ENCODE measurements around the gene BRCC3. TPM values are rescaled to one million over a fixed set of nuclear protein-coding genes. Genes with fewer than 3 reads are reported as not detected.

Gene BRCC3
- total and polyA plus RNA-seq, 2 experiments from 2014 or later: 13.4 to 27.2 TPM

GRCh38 chrX:155112171-155112570, 40.9 kb downstream of the BRCC3 start:
- Histone ChIP-seq H3K79me2 (no peaks in the 10 kb centered on the region), H3K9me3 (ENCODE audit: low read depth) (peaks cover 17% of the 10 kb centered on the region), H3K4me3 (no peak overlapping the region), H3K4me1 (ENCODE audit: insufficient read depth) (no peaks in the 10 kb centered on the region), H2AFZ (no peak overlapping the region), H4K20me1 (ENCODE audit: insufficient read depth, poor library complexity, severe bottlenecking) (no peaks in the 10 kb centered on the region), H3K27me3 (no peaks in the 10 kb centered on the region), H3K9me2 (replicated peaks; ENCODE audit: insufficient read depth) (no peaks in the 10 kb centered on the region), H3K27ac (no peak overlapping the region), H3K36me3 (replicated peaks; ENCODE audit: insufficient read depth, low read depth) (no peaks in the 10 kb centered on the region), H3K4me2 (no peak overlapping the region)
- DNase-seq (ENCODE audit: low spot score): no peak
- 74% methylated on average over 3 of the region's 3 CpGs for WGBS (ENCODE audit: low lambda C conversion rate, missing lambda C conversion rate)
- no peak for TF ChIP-seq EZH2 (IDR thresholded peaks at IDR 0.05; ENCODE audit: borderline replicate concordance)
- TF ChIP-seq, protein P1, sequence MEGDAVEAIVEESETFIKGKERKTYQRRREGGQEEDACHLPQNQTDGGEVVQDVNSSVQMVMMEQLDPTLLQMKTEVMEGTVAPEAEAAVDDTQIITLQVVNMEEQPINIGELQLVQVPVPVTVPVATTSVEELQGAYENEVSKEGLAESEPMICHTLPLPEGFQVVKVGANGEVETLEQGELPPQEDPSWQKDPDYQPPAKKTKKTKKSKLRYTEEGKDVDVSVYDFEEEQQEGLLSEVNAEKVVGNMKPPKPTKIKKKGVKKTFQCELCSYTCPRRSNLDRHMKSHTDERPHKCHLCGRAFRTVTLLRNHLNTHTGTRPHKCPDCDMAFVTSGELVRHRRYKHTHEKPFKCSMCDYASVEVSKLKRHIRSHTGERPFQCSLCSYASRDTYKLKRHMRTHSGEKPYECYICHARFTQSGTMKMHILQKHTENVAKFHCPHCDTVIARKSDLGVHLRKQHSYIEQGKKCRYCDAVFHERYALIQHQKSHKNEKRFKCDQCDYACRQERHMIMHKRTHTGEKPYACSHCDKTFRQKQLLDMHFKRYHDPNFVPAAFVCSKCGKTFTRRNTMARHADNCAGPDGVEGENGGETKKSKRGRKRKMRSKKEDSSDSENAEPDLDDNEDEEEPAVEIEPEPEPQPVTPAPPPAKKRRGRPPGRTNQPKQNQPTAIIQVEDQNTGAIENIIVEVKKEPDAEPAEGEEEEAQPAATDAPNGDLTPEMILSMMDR (IDR thresholded peaks at IDR 0.05; ENCODE audit: poor library complexity): no peak
- TF ChIP-seq EZH2phosphoT487 (IDR thresholded peaks at IDR 0.05; ENCODE audit: low read depth, severe bottlenecking, unreplicated experiment): no peak

GRCh38 chrX:155113097-155113496, 41.8 kb downstream of the BRCC3 start:
- Histone ChIP-seq H2AFZ (no peak overlapping the region), H3K27me3 (no peaks in the 10 kb centered on the region), H3K4me1 (ENCODE audit: insufficient read depth) (no peaks in the 10 kb centered on the region), H3K36me3 (replicated peaks; ENCODE audit: insufficient read depth, low read depth) (no peaks in the 10 kb centered on the region), H3K4me2 (no peak overlapping the region), H4K20me1 (ENCODE audit: insufficient read depth, poor library complexity, severe bottlenecking) (no peaks in the 10 kb centered on the region), H3K4me3 (no peak overlapping the region), H3K9me2 (replicated peaks; ENCODE audit: insufficient read depth) (no peaks in the 10 kb centered on the region), H3K79me2 (no peaks in the 10 kb centered on the region), H3K9me3 (ENCODE audit: low read depth) (peaks cover 17% of the 10 kb centered on the region), H3K27ac (no peak overlapping the region)
- no peak for DNase-seq (ENCODE audit: low spot score)
- TF ChIP-seq EZH2phosphoT487 (IDR thresholded peaks at IDR 0.05; ENCODE audit: low read depth, severe bottlenecking, unreplicated experiment): no peak
- TF ChIP-seq, protein P1 (IDR thresholded peaks at IDR 0.05; ENCODE audit: poor library complexity): no peak
- no peak for TF ChIP-seq EZH2 (IDR thresholded peaks at IDR 0.05; ENCODE audit: borderline replicate concordance)
- WGBS (ENCODE audit: low lambda C conversion rate, missing lambda C conversion rate): 81% methylated on average over 4 of the region's 4 CpGs

DNA sequence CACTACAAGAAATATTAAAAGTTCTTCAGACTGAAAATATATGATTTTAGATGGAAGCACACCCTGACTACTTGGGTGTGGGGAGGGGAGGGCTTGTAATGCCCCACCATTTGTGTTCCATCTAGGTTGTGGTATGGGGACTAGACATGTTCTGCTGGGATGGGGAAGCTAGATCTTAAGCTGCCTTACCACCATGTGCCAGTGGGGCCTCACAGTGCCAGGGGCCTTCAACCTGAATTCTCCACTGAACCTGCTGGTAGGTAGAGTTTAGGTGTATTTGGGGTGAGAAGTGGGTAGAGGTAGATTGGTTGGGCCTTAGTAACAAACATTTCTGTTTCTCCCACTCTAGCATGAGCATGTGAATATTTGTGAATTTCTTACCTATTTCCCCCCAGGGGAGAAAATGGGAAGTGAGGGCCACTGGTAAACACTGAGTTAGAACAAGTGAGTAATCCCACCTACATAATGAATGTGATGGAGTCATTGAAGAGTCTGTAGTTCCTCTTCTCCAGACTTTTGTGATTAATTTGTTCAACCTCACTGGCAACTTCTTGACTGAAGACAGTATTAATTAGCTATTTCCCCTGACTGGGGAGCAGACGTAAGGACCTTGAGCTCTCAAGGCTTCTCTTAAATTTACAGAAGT, 44.0 kb downstream of the BRCC3 start:
- H4K20me1 ChIP-seq (ENCODE audit: insufficient read depth, poor library complexity, severe bottlenecking): no peaks in the 10 kb centered on the region
- no peaks in the 10 kb centered on the region for H3K9me2 ChIP-seq (replicated peaks; ENCODE audit: insufficient read depth)
- H2AFZ ChIP-seq: no peak overlapping the region
- no peak for DNase-seq (ENCODE audit: low spot score)
- H3K27me3 ChIP-seq: no peaks in the 10 kb centered on the region
- H3K36me3 ChIP-seq (replicated peaks; ENCODE audit: insufficient read depth, low read depth): no peaks in the 10 kb centered on the region
- no peaks in the 10 kb centered on the region for H3K79me2 ChIP-seq
- H3K4me2 ChIP-seq: no peak overlapping the region
- 86% methylated on average over 1 of the region's 1 CpG for WGBS (ENCODE audit: low lambda C conversion rate, missing lambda C conversion rate)
- H3K4me1 ChIP-seq (ENCODE audit: insufficient read depth): no peaks in the 10 kb centered on the region
- TF ChIP-seq EZH2 (IDR thresholded peaks at IDR 0.05; ENCODE audit: borderline replicate concordance) (no peak), EZH2phosphoT487 (IDR thresholded peaks at IDR 0.05; ENCODE audit: low read depth, severe bottlenecking, unreplicated experiment) (no peak)
- TF ChIP-seq, protein P1 (IDR thresholded peaks at IDR 0.05; ENCODE audit: poor library complexity): no peak
- peaks cover 17% of the 10 kb centered on the region for H3K9me3 ChIP-seq (ENCODE audit: low read depth)
- no peak overlapping the region for H3K4me3 ChIP-seq
- H3K27ac ChIP-seq: no peak overlapping the region
